Measurements from ENCODE around the gene GINS3. TPM values are rescaled to one million over a fixed set of nuclear protein-coding genes. Genes with fewer than 3 reads are reported as not detected.
"Not testable (repeated sequence)": the region's sequence is repeated elsewhere in the genome, so short reads cannot be mapped to it uniquely, and the experiment has no call there.

The GINS3 gene
- total RNA-seq, 6 donors from 2014 or later = 1.0 to 4.0 (median 2.9) TPM

- Histone ChIP-seq H3K4me3 (no peak overlapping the region), H3K27me3 (no peaks in the 10 kb centered on the region), H3K9me3 (no peaks in the 10 kb centered on the region), H3K36me3 (no peaks in the 10 kb centered on the region), H3K4me1 (peaks cover 0 to 8% (median 3%) of the 10 kb centered on the region in 4 donors), H3K27ac (no peak overlapping the region)
- WGBS, 2 donors = 66 to 81% methylated on average over 6 of the region's 6 CpGs
- no peak for DNase-seq
- TF ChIP-seq POLR2AphosphoS5 (IDR thresholded peaks at IDR 0.05) = no peak
- ATAC-seq (ENCODE audit: low FRiP score in 2 of 2) = no peak
These were observed 21.1 kb downstream of the GINS3 start for GRCh38 chr16:58413359-58413758.

GRCh38 chr16:58415003-58415402 is 22.7 kb downstream of the GINS3 start:
- TF ChIP-seq CTCF (IDR thresholded peaks at IDR 0.05) = no peak
- no peak for TF ChIP-seq EP300 (IDR thresholded peaks at IDR 0.05)
- no peak for TF ChIP-seq POLR2A (IDR thresholded peaks at IDR 0.05)
- no peak for TF ChIP-seq POLR2AphosphoS5 (IDR thresholded peaks at IDR 0.05)
- H3K27ac ChIP-seq = no peak overlapping the region
- ATAC-seq (ENCODE audit: low FRiP score in 2 of 2) (no peak), DNase-seq (no peak)
- H3K9me3 ChIP-seq = no peaks in the 10 kb centered on the region
- no peaks in the 10 kb centered on the region for H3K36me3 ChIP-seq
- peaks cover 0 to 8% (median 3%) of the 10 kb centered on the region in 4 donors for H3K4me1 ChIP-seq
- H3K27me3 ChIP-seq = no peaks in the 10 kb centered on the region
- 46 to 52% methylated on average over 4 of the region's 4 CpGs for WGBS, 2 donors
- no peak overlapping the region for H3K4me3 ChIP-seq

- not testable (repeated sequence) for DNase-seq; ATAC-seq (ENCODE audit: low FRiP score in 2 of 2); H3K4me3 ChIP-seq; H3K27ac ChIP-seq; H3K9me3 ChIP-seq; H3K4me1 ChIP-seq; H3K36me3 ChIP-seq; H3K27me3 ChIP-seq
- WGBS, 2 donors = 87 to 93% methylated on average over 5 of the region's 5 CpGs
These were observed 23.7 kb downstream of the GINS3 start for GRCh38 chr16:58415961-58416360.

- H3K9me3 ChIP-seq = no peaks in the 10 kb centered on the region
- TF ChIP-seq EP300 (IDR thresholded peaks at IDR 0.05) (no peak), CTCF (IDR thresholded peaks at IDR 0.05) (no peak), POLR2A (IDR thresholded peaks at IDR 0.05) (no peak), POLR2AphosphoS5 (IDR thresholded peaks at IDR 0.05) (no peak)
- DNase-seq (no peak), ATAC-seq (ENCODE audit: low FRiP score in 2 of 2) (no peak)
- no peak overlapping the region for H3K27ac ChIP-seq
- peaks cover 0 to 8% (median 3%) of the 10 kb centered on the region in 4 donors for H3K4me1 ChIP-seq
- no peak overlapping the region for H3K4me3 ChIP-seq
- H3K36me3 ChIP-seq = no peaks in the 10 kb centered on the region
- no peaks in the 10 kb centered on the region for H3K27me3 ChIP-seq
- 94 to 95% methylated on average over 10 of the region's 10 CpGs for WGBS, 2 donors
These were observed 24.8 kb downstream of the GINS3 start for GRCh38 chr16:58417035-58417434.

- no peak for TF ChIP-seq CTCF (IDR thresholded peaks at IDR 0.05)
- no peak for TF ChIP-seq POLR2AphosphoS5 (IDR thresholded peaks at IDR 0.05)
- TF ChIP-seq POLR2A (IDR thresholded peaks at IDR 0.05) = no peak
- TF ChIP-seq EP300 (IDR thresholded peaks at IDR 0.05) = no peak
- Histone ChIP-seq H3K4me3 (no peak overlapping the region), H3K27ac (no peak overlapping the region), H3K4me1 (peaks cover 0 to 8% (median 3%) of the 10 kb centered on the region in 4 donors), H3K9me3 (no peaks in the 10 kb centered on the region), H3K27me3 (no peaks in the 10 kb centered on the region), H3K36me3 (no peaks in the 10 kb centered on the region)
- WGBS, 2 donors = 57 to 65% methylated on average over 5 of the region's 5 CpGs
- DNase-seq = no peak
- no peak for ATAC-seq (ENCODE audit: low FRiP score in 2 of 2)
These were observed 25.3 kb downstream of the GINS3 start for GRCh38 chr16:58417600-58417999.

GRCh38 chr16:58418026-58418425 is 25.8 kb downstream of the GINS3 start:
- H3K4me1 ChIP-seq = peaks cover 0 to 8% (median 3%) of the 10 kb centered on the region in 4 donors
- H3K36me3 ChIP-seq = no peaks in the 10 kb centered on the region
- TF ChIP-seq CTCF (IDR thresholded peaks at IDR 0.05) = no peak
- no peak for TF ChIP-seq EP300 (IDR thresholded peaks at IDR 0.05)
- TF ChIP-seq POLR2AphosphoS5 (IDR thresholded peaks at IDR 0.05) = no peak
- TF ChIP-seq POLR2A (IDR thresholded peaks at IDR 0.05) = no peak
- no peaks in the 10 kb centered on the region for H3K9me3 ChIP-seq
- no peak overlapping the region for H3K4me3 ChIP-seq
- no peaks in the 10 kb centered on the region for H3K27me3 ChIP-seq
- ATAC-seq (ENCODE audit: low FRiP score in 2 of 2) (no peak), DNase-seq (no peak)
- 88 to 95% methylated on average over 7 of the region's 7 CpGs for WGBS, 2 donors
- H3K27ac ChIP-seq = no peak overlapping the region

Data from upper lobe of left lung (tissue), 6 donors.